ENCODE measurements around the gene FAM13C. TPM values are rescaled to one million over a fixed set of nuclear protein-coding genes. Genes with fewer than 3 reads are reported as not detected.

The FAM13C gene
- total and polyA plus RNA-seq, 11 donors: 1.00 to 12.4 (median 8.3) TPM

DNA sequence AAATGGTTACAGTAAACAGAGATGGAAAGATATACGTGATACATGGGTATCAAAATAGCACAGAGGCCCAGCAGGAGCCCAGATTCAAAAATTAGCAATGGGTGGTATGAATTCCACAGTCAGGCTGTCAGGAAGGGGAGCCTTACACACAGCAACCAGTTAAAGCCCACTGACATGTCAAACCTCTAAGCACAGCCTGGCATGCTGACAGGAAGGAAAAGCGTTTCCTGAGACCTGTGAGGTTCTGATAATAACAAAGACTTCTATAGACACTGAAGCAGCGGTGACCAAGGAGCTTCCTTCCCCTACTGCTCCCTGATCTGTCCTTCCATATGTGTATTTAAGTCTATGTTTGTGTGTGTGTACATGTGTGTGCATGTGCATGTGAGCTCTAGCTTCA, 96.0 kb downstream of the FAM13C start:
- no peak for ATAC-seq
- no peak overlapping the region for H3K4me3 ChIP-seq
- TF ChIP-seq POLR2A (IDR thresholded peaks at IDR 0.05): no peak
- TF ChIP-seq, protein P1, sequence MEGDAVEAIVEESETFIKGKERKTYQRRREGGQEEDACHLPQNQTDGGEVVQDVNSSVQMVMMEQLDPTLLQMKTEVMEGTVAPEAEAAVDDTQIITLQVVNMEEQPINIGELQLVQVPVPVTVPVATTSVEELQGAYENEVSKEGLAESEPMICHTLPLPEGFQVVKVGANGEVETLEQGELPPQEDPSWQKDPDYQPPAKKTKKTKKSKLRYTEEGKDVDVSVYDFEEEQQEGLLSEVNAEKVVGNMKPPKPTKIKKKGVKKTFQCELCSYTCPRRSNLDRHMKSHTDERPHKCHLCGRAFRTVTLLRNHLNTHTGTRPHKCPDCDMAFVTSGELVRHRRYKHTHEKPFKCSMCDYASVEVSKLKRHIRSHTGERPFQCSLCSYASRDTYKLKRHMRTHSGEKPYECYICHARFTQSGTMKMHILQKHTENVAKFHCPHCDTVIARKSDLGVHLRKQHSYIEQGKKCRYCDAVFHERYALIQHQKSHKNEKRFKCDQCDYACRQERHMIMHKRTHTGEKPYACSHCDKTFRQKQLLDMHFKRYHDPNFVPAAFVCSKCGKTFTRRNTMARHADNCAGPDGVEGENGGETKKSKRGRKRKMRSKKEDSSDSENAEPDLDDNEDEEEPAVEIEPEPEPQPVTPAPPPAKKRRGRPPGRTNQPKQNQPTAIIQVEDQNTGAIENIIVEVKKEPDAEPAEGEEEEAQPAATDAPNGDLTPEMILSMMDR (IDR thresholded peaks at IDR 0.05): no peak
- intact Hi-C loops (cut with DNase I): loop anchor here in 1 of 10 donors (10.0 kb wide), 1 partner anchor 88 kb away; no protein-coding TSS in a partner anchor
- H3K27ac ChIP-seq: no peak overlapping the region
- H3K4me1 ChIP-seq: peaks cover 0 to 9% (median 0%) of the 10 kb centered on the region in 12 donors
- H3K27me3 ChIP-seq: no peaks in the 10 kb centered on the region
- DNase-seq: no peak
- H3K9me3 ChIP-seq: no peaks in the 10 kb centered on the region
- 30 to 39% (median 32%) methylated on average over 3 of the region's 3 CpGs for WGBS, 4 donors
- peaks cover 0 to 52% (median 16%) of the 10 kb centered on the region in 9 donors for H3K36me3 ChIP-seq

DNA sequence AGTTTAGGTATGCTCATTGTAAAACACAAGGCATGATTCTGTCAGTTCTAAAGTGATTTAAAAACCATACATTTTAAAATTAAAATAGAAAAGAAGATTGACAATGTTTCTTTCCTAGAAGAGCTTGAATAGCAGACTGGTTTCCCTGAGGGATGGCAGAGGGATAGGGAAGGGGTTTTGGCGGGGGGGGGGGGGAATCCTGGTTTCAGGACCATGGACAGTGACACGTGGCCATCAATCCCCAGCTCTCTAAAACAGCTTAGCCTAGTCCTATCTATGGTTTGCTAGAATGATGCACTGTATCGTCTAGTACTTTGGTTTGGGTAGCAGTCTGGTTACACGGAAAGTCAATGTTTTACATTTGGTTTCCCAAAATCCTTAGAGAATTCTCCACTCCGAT, 97.2 kb downstream of the FAM13C start:
- DNase-seq: no peak
- WGBS, 4 donors: 50 to 59% (median 54%) methylated on average over 4 to 5 of the region's 5 CpGs
- intact Hi-C loops (cut with DNase I): loop anchor here in 1 of 10 donors (10.0 kb wide), 1 partner anchor 90 kb away; no protein-coding TSS in a partner anchor
- Histone ChIP-seq H3K36me3 (peaks cover 0 to 52% (median 16%) of the 10 kb centered on the region in 9 donors), H3K27me3 (no peaks in the 10 kb centered on the region), H3K27ac (no peak overlapping the region), H3K4me3 (no peak overlapping the region), H3K4me1 (peaks cover 0 to 9% (median 0%) of the 10 kb centered on the region in 12 donors), H3K9me3 (no peaks in the 10 kb centered on the region)
- ATAC-seq: no peak
- TF ChIP-seq, protein P1 (IDR thresholded peaks at IDR 0.05): no peak
- TF ChIP-seq POLR2A (IDR thresholded peaks at IDR 0.05): no peak

- DNase-seq (no peak), ATAC-seq (no peak)
- no peak for TF ChIP-seq POLR2A (IDR thresholded peaks at IDR 0.05)
- TF ChIP-seq, protein P1 (IDR thresholded peaks at IDR 0.05): no peak
- H3K4me3 ChIP-seq: no peak overlapping the region
- no peaks in the 10 kb centered on the region for H3K9me3 ChIP-seq
- intact Hi-C loops (cut with DNase I): no loop called here
- H3K4me1 ChIP-seq: no peaks in the 10 kb centered on the region
- H3K36me3 ChIP-seq: peaks cover 0 to 29% (median 3%) of the 10 kb centered on the region in 9 donors
- H3K27ac ChIP-seq: no peak overlapping the region
- 89 to 100% (median 93%) methylated on average over 1 of the region's 1 CpG for WGBS, 4 donors
- H3K27me3 ChIP-seq: no peaks in the 10 kb centered on the region
These were observed 103.5 kb downstream of the FAM13C start for GRCh38 chr10:59258890-59259289.

GRCh38 chr10:59257224-59257623, 105.1 kb downstream of the FAM13C start:
- 89 to 97% (median 93%) methylated on average over 1 of the region's 1 CpG for WGBS, 4 donors
- no peaks in the 10 kb centered on the region for H3K9me3 ChIP-seq
- intact Hi-C loops (cut with DNase I): no loop called here
- DNase-seq (no peak), ATAC-seq (no peak)
- H3K27ac ChIP-seq: no peak overlapping the region
- H3K4me1 ChIP-seq: no peaks in the 10 kb centered on the region
- H3K27me3 ChIP-seq: no peaks in the 10 kb centered on the region
- H3K4me3 ChIP-seq: no peak overlapping the region
- TF ChIP-seq POLR2A (IDR thresholded peaks at IDR 0.05): no peak
- TF ChIP-seq, protein P1 (IDR thresholded peaks at IDR 0.05): no peak
- H3K36me3 ChIP-seq: peaks cover 0 to 39% (median 10%) of the 10 kb centered on the region in 9 donors
